ENCODE data around the gene MOCOS. TPM values are rescaled to one million over a fixed set of nuclear protein-coding genes. Genes with fewer than 3 reads are reported as not detected.

MOCOS gene
- total and polyA plus RNA-seq, 9 donors, result 5.4 to 35.5 (median 8.8) TPM

DNA sequence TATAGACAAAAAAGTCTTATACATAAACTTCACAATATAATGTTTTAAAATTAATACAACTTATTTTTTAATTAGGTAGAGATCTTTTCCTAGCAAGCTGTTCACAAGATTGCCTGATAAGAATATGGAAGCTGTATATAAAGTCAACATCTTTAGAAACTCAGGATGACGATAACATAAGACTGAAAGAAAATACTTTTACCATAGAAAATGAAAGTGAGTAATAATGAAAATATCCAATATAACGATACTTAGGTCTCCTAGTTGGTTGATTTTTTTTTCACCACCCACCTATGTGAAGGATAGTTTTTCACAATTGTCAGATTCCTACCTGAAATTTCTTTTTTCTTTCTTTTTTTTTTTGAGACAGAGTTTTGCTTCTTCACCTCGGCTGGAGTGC lies 44.5 kb upstream of the MOCOS start:
- no peaks in the 10 kb centered on the region for H3K9me3 ChIP-seq
- no peak overlapping the region for H3K27ac ChIP-seq

GRCh38 chr18:36143391-36143790 lies 43.9 kb upstream of the MOCOS start:
- H3K36me3 ChIP-seq, result no peaks in the 10 kb centered on the region

More for the DNA sequence above, 44.5 kb upstream of the MOCOS start:
- WGBS, 3 donors, result 84 to 90% (median 89%) methylated on average over 3 of the region's 3 CpGs
- TF ChIP-seq CTCF (IDR thresholded peaks at IDR 0.05) (no peak), EP300 (IDR thresholded peaks at IDR 0.05) (no peak), POLR2A (IDR thresholded peaks at IDR 0.05) (no peak)
- H3K36me3 ChIP-seq, result no peaks in the 10 kb centered on the region
- H3K4me3 ChIP-seq, result no peak overlapping the region
- no peaks in the 10 kb centered on the region for H3K4me1 ChIP-seq (ENCODE audit: insufficient read depth)
- intact Hi-C loops (cut with DNase I), result no loop called here
- DNase-seq, result no peak
- H3K27me3 ChIP-seq, result no peaks in the 10 kb centered on the region

DNA sequence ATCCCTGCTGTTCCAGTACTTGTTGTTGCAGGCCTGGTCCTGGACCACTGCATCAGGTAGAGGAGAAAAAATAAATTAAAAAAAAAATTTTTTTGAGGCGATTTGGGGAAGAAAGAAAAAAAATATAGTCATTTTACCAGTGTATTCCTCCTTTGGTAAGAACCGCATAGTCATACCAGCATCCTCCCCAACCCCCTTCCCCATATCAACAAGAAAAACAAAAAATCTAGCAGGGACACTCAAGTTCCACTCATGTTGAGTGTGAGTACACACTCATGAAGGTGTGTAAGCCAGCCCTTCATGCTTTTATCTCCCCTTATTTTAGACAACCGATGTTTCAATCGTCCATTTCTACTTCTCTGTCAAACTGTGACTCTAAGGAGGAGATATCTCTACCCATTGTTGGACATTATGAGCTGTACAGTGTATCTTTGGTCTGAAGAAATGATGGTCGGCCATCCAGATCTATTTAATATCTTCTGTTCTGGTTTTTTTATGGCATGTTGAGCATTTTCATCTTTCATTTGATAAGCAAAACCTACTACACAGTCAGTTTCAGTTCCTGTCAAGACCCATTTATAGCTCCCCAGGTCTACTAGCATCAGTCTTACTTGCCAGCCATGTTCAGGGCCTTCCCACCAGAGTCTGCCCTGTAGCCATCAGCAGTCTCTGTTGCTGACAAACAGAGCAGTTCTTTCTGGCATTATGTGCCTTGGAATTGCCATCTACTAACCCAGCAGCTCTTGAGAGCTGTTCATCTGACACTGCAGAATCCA lies 37.6 kb upstream of the MOCOS start:
- intact Hi-C loops (cut with DNase I), result loop anchor here in 1 of 4 donors (5.0 kb wide), 1 partner anchor 38 kb away; the partner anchor contains the start of gene MOCOS
- DNase-seq, result no peak
- WGBS, 3 donors, result 88 to 96% (median 95%) methylated on average over 5 of the region's 5 CpGs
- Histone ChIP-seq H3K4me3 (no peak overlapping the region), H3K9me3 (no peaks in the 10 kb centered on the region), H3K4me1 (ENCODE audit: insufficient read depth) (peaks cover 3% of the 10 kb centered on the region), H3K27ac (no peak overlapping the region), H3K36me3 (no peaks in the 10 kb centered on the region), H3K27me3 (no peaks in the 10 kb centered on the region)
- TF ChIP-seq EP300 (IDR thresholded peaks at IDR 0.05), result no peak
- no peak for TF ChIP-seq POLR2A (IDR thresholded peaks at IDR 0.05)
- TF ChIP-seq CTCF (IDR thresholded peaks at IDR 0.05), result no peak

More at GRCh38 chr18:36143391-36143790, 43.9 kb upstream of the MOCOS start:
- intact Hi-C loops (cut with DNase I), result no loop called here
- H3K9me3 ChIP-seq, result no peaks in the 10 kb centered on the region
- H3K4me1 ChIP-seq (ENCODE audit: insufficient read depth), result no peaks in the 10 kb centered on the region
- no peak overlapping the region for H3K4me3 ChIP-seq
- H3K27ac ChIP-seq, result no peak overlapping the region
- H3K27me3 ChIP-seq, result no peaks in the 10 kb centered on the region
- WGBS, 3 donors, result 84 to 98% (median 92%) methylated on average over 1 to 2 of the region's 2 CpGs
- no peak for TF ChIP-seq EP300 (IDR thresholded peaks at IDR 0.05)
- TF ChIP-seq POLR2A (IDR thresholded peaks at IDR 0.05), result no peak
- TF ChIP-seq CTCF (IDR thresholded peaks at IDR 0.05), result no peak
- no peak for DNase-seq

GRCh38 chr18:36152781-36153180 lies 34.5 kb upstream of the MOCOS start:
- H3K9me3 ChIP-seq, result no peaks in the 10 kb centered on the region
- H3K27ac ChIP-seq, result peak overlapping the region in 1 of 2 donors; percentile 91
- H3K4me3 ChIP-seq, result no peak overlapping the region
- DNase-seq, result no peak
- TF ChIP-seq EP300 (IDR thresholded peaks at IDR 0.05), result no peak
- TF ChIP-seq POLR2A (IDR thresholded peaks at IDR 0.05), result no peak
- TF ChIP-seq CTCF (IDR thresholded peaks at IDR 0.05), result no peak
- intact Hi-C loops (cut with DNase I), result loop anchor here in 1 of 4 donors (5.0 kb wide), 1 partner anchor 35 kb away; the partner anchor contains the start of gene MOCOS
- H3K4me1 ChIP-seq (ENCODE audit: insufficient read depth), result peaks cover 3% of the 10 kb centered on the region
- WGBS, 3 donors, result 48 to 70% (median 58%) methylated on average over 1 of the region's 1 CpG
- H3K27me3 ChIP-seq, result no peaks in the 10 kb centered on the region
- H3K36me3 ChIP-seq, result no peaks in the 10 kb centered on the region

All from ovary (tissue), 9 donors.